HG03565 (cell line): ENCODE data around the gene MCU.

Experiments used
- ATAC-seq: cut with Tn5 transposase; IDR thresholded peaks from one replicate; pipeline ENCODE4 v1.9.1; 2021; ENCODE audit warnings: mild to moderate bottlenecking, moderate library complexity; ENCODE audit not compliant: unreplicated experiment

MCU gene

GRCh38 chr10:72932259-72933015 is 240.5 kb downstream of the MCU start:
- ATAC-seq: no peak

- ATAC-seq: no peak
Observed at GRCh38 chr10:72935361-72935760, 243.4 kb downstream of the MCU start.
